Thymus (tissue), 11 donors: ENCODE results near the gene PCDHGA3. TPM values are rescaled to one million over a fixed set of nuclear protein-coding genes. Genes with fewer than 3 reads are reported as not detected.
A peak's percentile ranks its signal among the peaks of the same experiment; 100 is the strongest.
"Not testable (repeated sequence)": the region's sequence is repeated elsewhere in the genome, so short reads cannot be mapped to it uniquely, and the experiment has no call there.

Experiments
- DNase-seq, 9 donors: peaks; one replicate each; pipeline ENCODE4 v3.0.0-alpha.2; 2013; ENCODE audit warnings: low spot score in 9 of 9, low read depth in 6 of 9, missing footprints in 1 of 9
- H3K27ac ChIP-seq, 2 donors: one replicate each; pipeline ENCODE4 v1.5.1; 2013; ENCODE audit warnings: control low read depth in 1 of 2, low read depth in 1 of 2, low read length in 1 of 2, mild to moderate bottlenecking in 1 of 2, moderate library complexity in 1 of 2
- H3K27me3 ChIP-seq, 2 donors: one replicate each; pipeline ENCODE4 v1.5.1; 2013; ENCODE audit warnings: low read length in 1 of 2; ENCODE audit not compliant: control insufficient read depth in 2 of 2, insufficient read depth in 1 of 2
- H3K36me3 ChIP-seq, 2 donors: one replicate each; pipeline ENCODE4 v1.5.1; 2013; ENCODE audit warnings: low read length in 1 of 2, mild to moderate bottlenecking in 1 of 2, moderate library complexity in 1 of 2; ENCODE audit not compliant: control insufficient read depth in 2 of 2, insufficient read depth in 2 of 2
- H3K4me1 ChIP-seq, 2 donors: one replicate each; pipeline ENCODE4 v1.5.1; 2013; ENCODE audit warnings: low read length in 2 of 2; ENCODE audit not compliant: control insufficient read depth in 2 of 2, insufficient read depth in 2 of 2
- H3K4me3 ChIP-seq, 2 donors: one replicate each; pipeline ENCODE4 v1.5.1; 2013; ENCODE audit warnings: low read length in 2 of 2, control low read depth in 1 of 2, mild to moderate bottlenecking in 1 of 2
- H3K9me3 ChIP-seq, 2 donors: one replicate each; pipeline ENCODE4 v1.5.1; 2013; ENCODE audit warnings: low read length in 1 of 2, mild to moderate bottlenecking in 1 of 2; ENCODE audit not compliant: control insufficient read depth in 2 of 2, insufficient read depth in 1 of 2
- WGBS: extraction: QIAGEN DNeasy Blood & Tissue Kit; methylation state at CpG from one replicate; pipeline ENCODE4 v1.1.7; 2013; 5-methylcytosine and 5-hydroxymethylcytosine counted together
- polyA plus RNA-seq: library from polyadenylated mRNA; stranded (reverse); fragments of 200-250 nt; gene quantifications from one replicate; pipeline ENCODE4 v1.2.3, GENCODE V29; 2013
- total RNA-seq: library from RNA; stranded (reverse); fragments of 120-200 nt; gene quantifications from one replicate; pipeline ENCODE4 v1.2.4, GENCODE V29; 2013
- donor health status: healthy.

The PCDHGA3 gene
- total and polyA plus RNA-seq, 2 donors, result 0.11 to 0.19 TPM

GRCh38 chr5:141371572-141372475 lies 28.2 kb downstream of the PCDHGA3 start:
- Histone ChIP-seq H3K27me3 (peaks cover 0 to 65% of the 10 kb centered on the region in 2 donors), H3K4me1 (no peaks in the 10 kb centered on the region)
- no peak for DNase-seq

GRCh38 chr5:141373673-141374317 lies 30.2 kb downstream of the PCDHGA3 start, which contains the start of gene PCDHGA6:
Gene PCDHGA6, plus strand, starts transcription at chr5:141373891. Its CDS starts 193 bp downstream, at chr5:141374084.
- Histone ChIP-seq H3K36me3 (no peaks in the 10 kb centered on the region), H3K4me1 (no peaks in the 10 kb centered on the region), H3K27ac (no peak within 1 kb of the TSS), H3K4me3 (no peak within 1 kb of the TSS), H3K27me3 (peaks cover 0 to 61% of the 10 kb centered on the region in 2 donors), H3K9me3 (peaks cover 12 to 54% of the 10 kb centered on the region in 2 donors)
- DNase-seq, result peak in 1 of 9 donors; percentile 9
- WGBS, result 28% methylated on average over 27 of the region's 27 CpGs

More at GRCh38 chr5:141371572-141372475, 28.2 kb downstream of the PCDHGA3 start:
- 44% methylated on average over 69 of the region's 69 CpGs for WGBS
- Histone ChIP-seq H3K9me3 (peaks cover 12 to 50% of the 10 kb centered on the region in 2 donors), H3K27ac (no peak overlapping the region), H3K36me3 (no peaks in the 10 kb centered on the region), H3K4me3 (no peak overlapping the region)

- Histone ChIP-seq H3K36me3 (no peaks in the 10 kb centered on the region), H3K9me3 (peaks cover 12 to 54% of the 10 kb centered on the region in 2 donors), H3K4me3 (no peak overlapping the region), H3K4me1 (no peaks in the 10 kb centered on the region), H3K27me3 (peaks cover 0 to 59% of the 10 kb centered on the region in 2 donors), H3K27ac (no peak overlapping the region)
- DNase-seq, result no peak
- 69% methylated on average over 14 of the region's 14 CpGs for WGBS
These were observed 31.0 kb downstream of the PCDHGA3 start for GRCh38 chr5:141374627-141375026.

GRCh38 chr5:141375444-141376155 lies 32.0 kb downstream of the PCDHGA3 start:
- 62% methylated on average over 40 of the region's 48 CpGs for WGBS
- not testable (repeated sequence) for H3K27ac ChIP-seq, DNase-seq, H3K4me3 ChIP-seq, H3K36me3 ChIP-seq, H3K4me1 ChIP-seq
- Histone ChIP-seq H3K27me3 (peaks cover 0 to 50% of the 10 kb centered on the region in 2 donors), H3K9me3 (peaks cover 12 to 47% of the 10 kb centered on the region in 2 donors)

- H3K4me3 ChIP-seq, result peak within 1 kb of the TSS in 1 of 2 donors; percentile 27
- H3K27ac ChIP-seq, result no peak within 1 kb of the TSS
These were observed 39.1 kb downstream of the PCDHGA3 start, which contains the start of gene PCDHGA7 for GRCh38 chr5:141382469-141383294. Gene PCDHGA7, plus strand, starts transcription at chr5:141382742. Its CDS starts 158 bp downstream, at chr5:141382900.

GRCh38 chr5:141383345-141383744 lies 39.7 kb downstream of the PCDHGA3 start:
- Histone ChIP-seq H3K36me3 (no peaks in the 10 kb centered on the region), H3K4me1 (no peaks in the 10 kb centered on the region), H3K27ac (no peak overlapping the region), H3K9me3 (peaks cover 7 to 24% of the 10 kb centered on the region in 2 donors), H3K4me3 (no peak overlapping the region), H3K27me3 (peaks cover 3 to 42% of the 10 kb centered on the region in 2 donors)
- 47% methylated on average over 21 of the region's 21 CpGs for WGBS
- DNase-seq, result no peak

More at GRCh38 chr5:141382469-141383294, 39.1 kb downstream of the PCDHGA3 start, which contains the start of gene PCDHGA7:
- 23% methylated on average over 37 of the region's 37 CpGs for WGBS
- Histone ChIP-seq H3K36me3 (no peaks in the 10 kb centered on the region), H3K4me1 (no peaks in the 10 kb centered on the region), H3K27me3 (peaks cover 3 to 39% of the 10 kb centered on the region in 2 donors), H3K9me3 (peaks cover 7 to 25% of the 10 kb centered on the region in 2 donors)
- no peak for DNase-seq

- Histone ChIP-seq H3K9me3 (peaks cover 8 to 34% of the 10 kb centered on the region in 2 donors), H3K27me3 (peaks cover 3 to 55% of the 10 kb centered on the region in 2 donors), H3K4me3 (no peak overlapping the region), H3K4me1 (no peaks in the 10 kb centered on the region), H3K36me3 (no peaks in the 10 kb centered on the region), H3K27ac (no peak overlapping the region)
- 60% methylated on average over 43 of the region's 43 CpGs for WGBS
- DNase-seq, result no peak
These were observed 41.0 kb downstream of the PCDHGA3 start for GRCh38 chr5:141384471-141385267.
